GM19025 (cell line): Measurements from ENCODE around the gene PRSS37.

Source experiments
- ATAC-seq: cut with Tn5 transposase; IDR thresholded peaks from one replicate; pipeline ENCODE4 v1.9.1; 2021; ENCODE audit warnings: mild to moderate bottlenecking, low read depth, moderate library complexity; ENCODE audit not compliant: unreplicated experiment

Gene PRSS37

DNA sequence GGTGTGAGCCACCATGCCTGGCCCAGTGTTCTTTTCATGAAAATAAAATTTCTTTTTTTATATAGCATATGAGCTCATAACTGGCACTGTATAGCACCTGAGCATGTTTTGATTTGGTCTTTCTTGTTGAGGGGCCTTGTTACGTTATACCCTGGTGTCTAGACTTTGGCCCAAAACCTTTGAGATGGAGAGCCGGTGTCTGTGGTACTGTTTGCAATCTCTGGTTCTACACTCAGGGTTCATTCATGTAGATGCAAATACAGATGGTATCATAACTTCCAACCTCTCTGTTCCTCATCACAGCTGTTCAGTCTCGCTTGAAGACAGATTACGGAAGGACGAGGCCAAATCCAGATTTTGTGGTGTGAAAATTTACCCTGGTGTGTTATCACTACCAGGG lies 51.4 kb downstream of the PRSS37 start, which contains the start of gene TAS2R5:
Gene TAS2R5, plus strand, starts transcription at position 301 of the 400 bp plus-strand sequence. CDS start 145 bp downstream, outside the sequence.
- no peak for ATAC-seq

DNA sequence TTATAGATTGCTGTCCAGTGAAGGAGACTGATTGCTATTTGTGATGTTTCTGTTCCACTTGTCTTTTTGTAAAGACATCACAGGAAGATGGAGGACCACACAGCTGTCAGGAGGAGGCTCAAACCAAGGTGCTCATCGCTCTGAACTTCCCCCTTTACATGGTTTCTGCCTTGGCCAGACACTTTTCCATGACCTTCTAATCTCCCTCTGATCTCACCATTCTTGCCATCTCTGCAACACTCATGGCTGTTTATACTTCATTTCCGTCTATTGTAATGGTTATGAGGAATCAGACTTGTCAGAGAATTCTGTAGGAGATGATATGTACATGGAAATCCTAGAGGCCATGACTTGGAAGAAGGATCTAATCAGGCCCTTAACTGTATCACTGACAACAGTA lies 53.0 kb downstream of the PRSS37 start:
- ATAC-seq = no peak
